Psoas muscle (tissue), 8 donors: ENCODE measurements around the gene PDE1C. TPM values are rescaled to one million over a fixed set of nuclear protein-coding genes. Genes with fewer than 3 reads are reported as not detected.
"Not testable (repeated sequence)": the region's sequence is repeated elsewhere in the genome, so short reads cannot be mapped to it uniquely, and the experiment has no call there.

Experiments
- ATAC-seq, 4 donors: fragments of 200-7000 bp; cut with Tn5 transposase; one replicate each; pipeline ENCODE4 v1.9.1; 2020; ENCODE audit warnings: moderate library complexity in 3 of 4, mild to moderate bottlenecking in 2 of 4
- DNase-seq, 2 donors: peaks; one replicate each; pipeline ENCODE4 v3.0.0-alpha.2; 2020
- H3K27ac ChIP-seq: fragments of 200-600 bp; one replicate; pipeline ENCODE4 v1.8.0; 2022
- H3K27me3 ChIP-seq, 3 donors: fragments of 200-600 bp in 1 of 3; one replicate each; pipeline versions ENCODE4 v1.6.1 to v1.8.0; 2013 to 2022; ENCODE audit warnings: low read length in 2 of 3, mild to moderate bottlenecking in 2 of 3, moderate library complexity in 1 of 3; ENCODE audit not compliant: insufficient read depth in 3 of 3
- H3K36me3 ChIP-seq, 2 donors: fragments of 200-600 bp in 1 of 2; one replicate each; pipeline versions ENCODE4 v1.6.1 to v1.8.0; 2013 to 2022; ENCODE audit warnings: low read depth in 1 of 2, mild to moderate bottlenecking in 1 of 2, moderate library complexity in 1 of 2; ENCODE audit not compliant: insufficient read depth in 1 of 2
- H3K4me1 ChIP-seq: fragments of 200-600 bp; one replicate; pipeline ENCODE4 v1.8.0; 2022
- H3K4me3 ChIP-seq: fragments of 200-600 bp; one replicate; pipeline ENCODE4 v1.8.0; 2022; ENCODE audit warnings: mild to moderate bottlenecking
- H3K9me3 ChIP-seq: fragments of 200-600 bp; one replicate; pipeline ENCODE4 v1.8.0; 2022
- CTCF ChIP-seq: fragments of 200-600 bp; IDR thresholded peaks from one replicate; pipeline ENCODE4 v1.8.0; 2022; ENCODE audit warnings: antibody characterized with exemption
- WGBS, 3 donors: extraction: QIAGEN DNeasy Blood & Tissue Kit; methylation state at CpG; one replicate each; pipeline versions ENCODE4 v1.1.6 to v1.1.7; 2013; 5-methylcytosine and 5-hydroxymethylcytosine counted together
- intact Hi-C, 2 donors: fragments of 100-400 bp; cut with DNase I; formaldehyde crosslinking; loops; one replicate each; pipeline versions ENCODE4 v1.11.0 to v1.14.2; 2022
- polyA plus RNA-seq, 3 donors: library from polyadenylated mRNA; stranded (reverse); fragments of 200-250 nt; gene quantifications; one replicate each; pipeline ENCODE4 v1.2.3, GENCODE V29; 2013
- total RNA-seq, 4 donors: library from RNA; stranded (reverse); fragmentation: NEBNext Ultra II Directional in 2 of 4; extraction: Animal tissue kit (Norgen Biotek cat#: 25700) in 2 of 4; gene quantifications; one replicate each; pipeline versions ENCODE4 v1.2.1 to v1.2.4, GENCODE V29; 2021 to 2023
- donor health status: healthy with polysubstance abuse.
- donor health status: DM: no; HTN: no; CAD: no; lungs with moderate emphysema.
- donor health status: Bipolar disorder and iron deficiency.
- donor health status: healthy.
- donor health status: DM: yes; HTN: yes; CAD: no.
- donor health status: DM: no; HTN: no; CAD: no.
- donor health status: DM: no; HTN: no; CAD: no.
- donor health status: DM: yes; HTN: yes; CAD: no.

PDE1C gene
- total and polyA plus RNA-seq, 7 donors: 0.20 to 1.9 (median 0.64) TPM

GRCh38 chr7:32078824-32079223 lies 8.6 kb upstream of the PDE1C start:
- H3K4me3 ChIP-seq: no peak overlapping the region
- ATAC-seq (no peak), DNase-seq (no peak)
- no peaks in the 10 kb centered on the region for H3K36me3 ChIP-seq
- no peak overlapping the region for H3K27ac ChIP-seq
- 59 to 61% (median 60%) methylated on average over 2 of the region's 2 CpGs for WGBS, 3 donors
- intact Hi-C loops: no loop called here
- TF ChIP-seq CTCF: no peak
- no peaks in the 10 kb centered on the region for H3K9me3 ChIP-seq
- no peaks in the 10 kb centered on the region for H3K4me1 ChIP-seq
- H3K27me3 ChIP-seq: no peaks in the 10 kb centered on the region

DNA sequence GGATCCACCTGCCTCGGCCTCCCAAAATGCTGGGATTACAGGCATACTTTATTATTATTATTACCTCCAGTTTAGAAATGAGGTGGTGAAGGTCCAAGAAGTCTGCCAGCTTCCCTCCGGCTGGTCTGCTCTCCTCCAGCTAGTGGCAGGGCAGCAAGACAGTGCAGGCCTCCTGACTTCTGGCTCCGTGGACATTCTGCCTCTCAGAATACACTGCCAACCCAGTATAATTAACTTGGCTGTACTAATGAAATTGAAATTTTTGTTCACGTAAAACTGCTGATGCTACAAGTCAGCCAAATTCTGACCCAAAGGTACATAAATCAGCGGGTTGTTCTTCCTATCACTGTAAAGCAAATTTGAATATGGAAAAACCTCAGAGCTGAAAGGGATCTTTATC lies 7.6 kb upstream of the PDE1C start:
- DNase-seq (no peak), ATAC-seq (no peak)
- Histone ChIP-seq H3K27ac (no peak overlapping the region), H3K27me3 (no peaks in the 10 kb centered on the region), H3K9me3 (no peaks in the 10 kb centered on the region), H3K4me1 (no peaks in the 10 kb centered on the region), H3K4me3 (no peak overlapping the region), H3K36me3 (no peaks in the 10 kb centered on the region)
- 78 to 83% (median 79%) methylated on average over 5 of the region's 5 CpGs for WGBS, 3 donors
- intact Hi-C loops: no loop called here
- TF ChIP-seq CTCF: no peak

DNA sequence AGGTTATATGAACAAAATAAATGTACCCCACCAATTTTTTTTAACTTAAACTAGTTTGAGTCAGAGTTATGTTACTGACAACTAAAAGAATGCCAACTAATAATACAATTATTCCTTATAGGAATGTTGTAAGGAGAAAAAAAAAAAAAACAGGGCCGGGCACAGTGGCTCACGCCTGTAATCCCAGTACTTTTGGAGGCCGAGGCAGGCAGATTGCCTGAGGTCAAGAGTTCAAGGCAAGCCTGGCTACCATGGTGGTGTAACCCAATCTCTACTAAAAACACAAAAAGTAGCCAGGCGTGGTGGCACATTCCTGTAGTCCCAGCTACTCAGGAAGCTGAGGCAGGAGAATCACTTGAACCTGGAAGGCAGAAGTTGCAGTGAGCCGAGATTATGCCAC lies 6.6 kb upstream of the PDE1C start:
- H3K27me3 ChIP-seq, DNase-seq, H3K9me3 ChIP-seq, H3K4me1 ChIP-seq, intact Hi-C loops, H3K4me3 ChIP-seq, H3K27ac ChIP-seq, H3K36me3 ChIP-seq, ATAC-seq: not testable (repeated sequence)
- 42 to 56% (median 45%) methylated on average over 5 of the region's 5 CpGs for WGBS, 3 donors

DNA sequence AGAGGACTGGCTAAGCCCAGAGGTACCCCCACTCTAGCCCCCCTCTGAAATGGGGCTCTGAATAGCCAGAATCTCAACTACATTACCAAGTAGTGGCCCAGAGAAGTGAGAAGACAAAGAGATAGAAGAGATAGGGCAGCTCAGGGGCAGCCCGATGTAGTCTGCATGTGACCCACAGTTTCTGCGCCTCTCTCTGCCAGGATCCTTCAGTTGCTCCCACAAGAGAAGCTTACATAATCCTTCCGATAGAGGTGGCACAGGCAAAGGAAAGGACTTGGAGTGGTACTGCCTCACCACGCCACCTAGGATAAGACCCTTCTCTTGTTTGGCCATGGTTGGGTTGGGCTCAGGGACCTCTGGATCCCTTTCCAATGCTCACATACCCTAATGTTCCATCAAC lies 5.4 kb upstream of the PDE1C start:
- no peak overlapping the region for H3K27ac ChIP-seq
- intact Hi-C loops: no loop called here

GRCh38 chr7:32074787-32075585 lies 4.8 kb upstream of the PDE1C start:
- H3K4me1 ChIP-seq: no peaks in the 10 kb centered on the region
- 54 to 64% (median 58%) methylated on average over 9 of the region's 9 CpGs for WGBS, 3 donors

More for the DNA sequence above, 5.4 kb upstream of the PDE1C start:
- 81 to 91% (median 87%) methylated on average over 4 of the region's 4 CpGs for WGBS, 3 donors
- no peaks in the 10 kb centered on the region for H3K9me3 ChIP-seq
- TF ChIP-seq CTCF: no peak
- H3K4me1 ChIP-seq: no peaks in the 10 kb centered on the region
- no peak for ATAC-seq
- no peak overlapping the region for H3K4me3 ChIP-seq
- DNase-seq: no peak
- H3K27me3 ChIP-seq: peaks cover 0 to 13% (median 3%) of the 10 kb centered on the region in 3 donors
- H3K36me3 ChIP-seq: no peaks in the 10 kb centered on the region

More at GRCh38 chr7:32074787-32075585, 4.8 kb upstream of the PDE1C start:
- intact Hi-C loops: no loop called here
- DNase-seq (no peak), ATAC-seq (no peak)
- H3K27me3 ChIP-seq: peaks cover 0 to 20% (median 4%) of the 10 kb centered on the region in 3 donors
- H3K4me3 ChIP-seq: no peak overlapping the region
- no peaks in the 10 kb centered on the region for H3K36me3 ChIP-seq
- no peaks in the 10 kb centered on the region for H3K9me3 ChIP-seq
- no peak for TF ChIP-seq CTCF
- H3K27ac ChIP-seq: no peak overlapping the region
